Cardiac fibroblast (primary cell): ENCODE data around the gene DAZAP1.

Source experiments
- DNase-seq, 2 donors: peaks; one replicate each; pipeline versions ENCODE4 v3.0.0 to v3.0.0-alpha.2; 2010; ENCODE audit warnings: low read depth in 2 of 2
- H3K4me3 ChIP-seq, 2 donors: replicated peaks in 1 of 2; 1 replicate in 1 of 2; 2 replicates in 1 of 2; pipeline ENCODE4 v1.5.1; 2011; ENCODE audit warnings: low read depth in 2 of 2, low read length in 2 of 2, mild to moderate bottlenecking in 2 of 2, moderate library complexity in 1 of 2
- TF ChIP-seq, protein P1 (sequence below): IDR thresholded peaks from one replicate; pipeline ENCODE4 v1.5.1; 2011; ENCODE audit warnings: low read depth, mild to moderate bottlenecking, low read length, inconsistent platforms

Gene DAZAP1

GRCh38 chr19:1469255-1470054 is 62.1 kb downstream of the DAZAP1 start:
- TF ChIP-seq, protein P1, sequence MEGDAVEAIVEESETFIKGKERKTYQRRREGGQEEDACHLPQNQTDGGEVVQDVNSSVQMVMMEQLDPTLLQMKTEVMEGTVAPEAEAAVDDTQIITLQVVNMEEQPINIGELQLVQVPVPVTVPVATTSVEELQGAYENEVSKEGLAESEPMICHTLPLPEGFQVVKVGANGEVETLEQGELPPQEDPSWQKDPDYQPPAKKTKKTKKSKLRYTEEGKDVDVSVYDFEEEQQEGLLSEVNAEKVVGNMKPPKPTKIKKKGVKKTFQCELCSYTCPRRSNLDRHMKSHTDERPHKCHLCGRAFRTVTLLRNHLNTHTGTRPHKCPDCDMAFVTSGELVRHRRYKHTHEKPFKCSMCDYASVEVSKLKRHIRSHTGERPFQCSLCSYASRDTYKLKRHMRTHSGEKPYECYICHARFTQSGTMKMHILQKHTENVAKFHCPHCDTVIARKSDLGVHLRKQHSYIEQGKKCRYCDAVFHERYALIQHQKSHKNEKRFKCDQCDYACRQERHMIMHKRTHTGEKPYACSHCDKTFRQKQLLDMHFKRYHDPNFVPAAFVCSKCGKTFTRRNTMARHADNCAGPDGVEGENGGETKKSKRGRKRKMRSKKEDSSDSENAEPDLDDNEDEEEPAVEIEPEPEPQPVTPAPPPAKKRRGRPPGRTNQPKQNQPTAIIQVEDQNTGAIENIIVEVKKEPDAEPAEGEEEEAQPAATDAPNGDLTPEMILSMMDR: no peak
- no peak for DNase-seq
- peak overlapping the region in 1 of 2 donors; percentile 43 for H3K4me3 ChIP-seq

DNA sequence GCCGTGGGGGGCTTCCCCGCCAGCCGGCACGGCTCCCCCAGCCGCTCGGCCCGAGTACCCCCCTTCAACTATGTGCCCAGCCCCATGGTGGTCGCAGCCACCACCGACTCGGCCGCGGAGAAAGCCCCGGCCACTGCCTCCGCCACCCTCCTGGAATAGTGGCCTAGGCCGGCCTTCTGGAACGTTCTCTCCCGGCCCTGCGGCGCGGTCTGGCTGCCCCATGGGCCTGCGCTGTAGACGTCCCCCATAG is 62.6 kb downstream of the DAZAP1 start:
- no peak for DNase-seq
- H3K4me3 ChIP-seq: peak overlapping the region; percentile 27 to 43
- TF ChIP-seq, protein P1: no peak

DNA sequence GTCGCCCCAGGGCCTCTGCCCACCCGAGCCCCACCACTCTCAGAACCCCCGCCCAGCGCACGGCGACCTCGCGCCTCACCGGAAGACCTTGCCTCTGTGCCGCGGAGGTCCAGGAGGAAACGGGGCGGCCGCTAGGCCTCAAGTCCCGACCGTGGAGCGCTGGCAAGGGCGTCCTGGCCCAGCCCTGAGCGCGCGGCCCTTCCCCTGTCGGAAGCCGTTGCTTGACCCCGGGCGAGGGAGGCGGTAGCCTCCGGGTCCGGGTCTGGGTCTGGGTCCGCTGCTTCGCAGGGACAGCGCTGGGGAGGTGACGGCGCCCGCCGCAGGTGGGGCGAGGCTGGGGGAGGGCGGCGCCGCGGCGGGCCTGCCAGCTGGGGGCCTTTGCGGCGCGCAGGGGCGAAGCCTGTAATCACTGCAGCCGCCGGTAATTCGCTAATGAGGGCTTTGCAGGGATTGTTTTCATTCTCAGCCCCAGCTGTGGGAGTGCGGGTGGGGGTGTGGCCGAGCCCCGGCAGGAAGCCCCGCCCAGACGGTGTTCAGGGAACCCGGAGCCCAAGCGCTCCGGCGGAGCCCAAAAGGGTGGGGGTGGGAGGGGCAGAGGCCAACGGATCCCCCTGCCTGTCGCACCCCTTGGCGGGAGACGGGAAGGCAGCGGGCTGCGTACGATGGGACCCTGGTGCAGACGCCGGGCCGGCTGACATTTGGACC is 63.1 kb downstream of the DAZAP1 start:
- TF ChIP-seq, protein P1: no peak
- no peak for DNase-seq
- H3K4me3 ChIP-seq: peak overlapping the region; percentile 27 to 43

GRCh38 chr19:1471010-1471514 is 63.7 kb downstream of the DAZAP1 start:
- TF ChIP-seq, protein P1: no peak
- no peak for DNase-seq
- peak overlapping the region; percentile 14 to 43 for H3K4me3 ChIP-seq

DNA sequence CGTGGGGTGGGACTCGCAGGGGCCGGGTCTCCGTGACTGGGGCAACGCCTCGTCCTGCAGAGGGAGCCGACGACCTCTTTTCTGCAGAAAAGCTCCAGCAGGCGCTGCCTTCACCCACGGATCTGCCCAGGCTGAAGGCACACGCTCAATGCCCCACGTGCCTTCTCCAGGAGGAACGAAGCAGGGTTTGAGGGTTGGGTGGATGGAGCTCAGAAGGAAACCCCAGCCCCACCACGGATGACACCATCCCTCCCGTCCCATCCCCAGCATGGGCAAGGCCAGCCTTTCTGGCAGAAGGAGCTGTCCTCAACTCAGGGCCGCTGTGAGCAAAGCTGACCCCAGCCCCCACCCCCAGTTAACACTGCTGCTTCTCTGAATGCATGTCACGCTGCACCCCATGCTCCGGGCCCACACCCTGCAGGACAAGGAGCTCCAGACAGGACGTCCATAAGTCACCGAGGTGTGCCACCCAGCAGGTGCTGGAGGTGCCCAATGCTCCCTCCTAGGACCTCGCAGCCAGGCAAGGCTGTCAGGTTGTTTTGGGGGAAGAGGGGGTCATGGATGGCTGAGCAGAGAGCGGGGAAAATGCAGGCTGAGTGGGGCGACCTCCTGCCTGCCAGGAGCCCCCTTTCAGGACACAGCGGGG is 64.3 kb downstream of the DAZAP1 start:
- no peak overlapping the region for H3K4me3 ChIP-seq
- TF ChIP-seq, protein P1: no peak
- no peak for DNase-seq

- TF ChIP-seq, protein P1: no peak
- H3K4me3 ChIP-seq: no peak overlapping the region
- DNase-seq: no peak
Measured at GRCh38 chr19:1472231-1473084, 65.1 kb downstream of the DAZAP1 start.
